OCI-LY1 (cell line): ENCODE measurements around the gene ALKBH1.
"Not testable (repeated sequence)": the region's sequence is repeated elsewhere in the genome, so short reads cannot be mapped to it uniquely, and the experiment has no call there.

Experiments used
- H2AFZ ChIP-seq: fragments of 200-600 bp; sonication (generic), shearing (Covaris generic); 2 replicates; pipeline ENCODE4 v1.6.0; 2014; ENCODE audit warnings: antibody characterized with exemption, mild to moderate bottlenecking, low read length
- H3F3A ChIP-seq: fragments of 200-600 bp; sonication (generic), shearing (Covaris generic); 2 replicates; pipeline ENCODE4 v1.6.0; 2014; ENCODE audit warnings: mild to moderate bottlenecking, antibody characterized with exemption, low read length, moderate library complexity; ENCODE audit not compliant: insufficient read depth
- H3K27ac ChIP-seq: fragments of 200-600 bp; sonication (generic); 2 replicates; pipeline ENCODE4 v1.5.1; 2014; ENCODE audit warnings: low read length, mixed run types, mild to moderate bottlenecking, low read depth; ENCODE audit not compliant: poor library complexity, severe bottlenecking
- H3K27me3 ChIP-seq: fragments of 200-600 bp; sonication (generic); 2 replicates; pipeline ENCODE4 v1.6.0; 2014; ENCODE audit warnings: antibody characterized with exemption, mild to moderate bottlenecking, low read length, moderate library complexity; ENCODE audit not compliant: insufficient read depth
- H3K36me3 ChIP-seq: fragments of 200-600 bp; sonication (generic); 2 replicates; pipeline ENCODE4 v1.6.1; 2014; ENCODE audit warnings: mild to moderate bottlenecking, antibody characterized with exemption, low read length, moderate library complexity, mixed read lengths; ENCODE audit not compliant: insufficient read depth
- H3K4me1 ChIP-seq: fragments of 200-600 bp; sonication (generic); 2 replicates; pipeline ENCODE4 v1.5.1; 2014; ENCODE audit warnings: mild to moderate bottlenecking, low read length, moderate library complexity; ENCODE audit not compliant: insufficient read depth, severe bottlenecking
- H3K4me2 ChIP-seq: fragments of 200-600 bp; sonication (generic), shearing (Covaris generic); 2 replicates; pipeline ENCODE4 v1.6.1; 2014; ENCODE audit warnings: low read length
- H3K4me3 ChIP-seq: fragments of 200-600 bp; sonication (generic); 2 replicates; pipeline ENCODE4 v1.5.1; 2014; ENCODE audit warnings: low read length, low read depth, mild to moderate bottlenecking, mixed read lengths; ENCODE audit not compliant: poor library complexity, severe bottlenecking
- H3K79me2 ChIP-seq: fragments of 200-600 bp; shearing (Covaris generic); 2 replicates; pipeline ENCODE4 v1.6.1; 2016; ENCODE audit warnings: mixed run types, low read length, mixed read lengths; ENCODE audit not compliant: insufficient read depth
- H3K9ac ChIP-seq: fragments of 200-600 bp; sonication (generic), shearing (Covaris generic); 2 replicates; pipeline ENCODE4 v1.6.1; 2014; ENCODE audit warnings: mild to moderate bottlenecking, low read length, mixed read lengths
- H3K9me2 ChIP-seq: fragments of 200-600 bp; sonication (generic), shearing (Covaris generic); 2 replicates; pipeline ENCODE4 v1.6.1; 2014; ENCODE audit warnings: low read depth, mild to moderate bottlenecking, low read length, mixed read lengths
- H3K9me3 ChIP-seq: fragments of 200-600 bp; shearing (Covaris generic); 2 replicates; pipeline ENCODE4 v1.6.1; 2014; ENCODE audit warnings: low read length, mixed read lengths
- H4K20me1 ChIP-seq: fragments of 200-600 bp; sonication (generic), shearing (Covaris generic); 2 replicates; pipeline ENCODE4 v1.6.0; 2016; ENCODE audit warnings: mild to moderate bottlenecking, low read length; ENCODE audit not compliant: insufficient read depth
- EZH2 ChIP-seq: fragments of 200-600 bp; sonication (generic), shearing (Covaris generic); IDR thresholded peaks from 2 replicates; pipeline ENCODE4 v1.8.0; 2017; ENCODE audit warnings: borderline replicate concordance, mixed run types, mild to moderate bottlenecking, antibody characterized with exemption, low read length, moderate library complexity, mixed read lengths
- TF ChIP-seq, protein P1 (sequence below): fragments of 200-600 bp; sonication (generic), shearing (Covaris generic); IDR thresholded peaks from 2 replicates; pipeline ENCODE4 v1.5.1; 2017; ENCODE audit warnings: mild to moderate bottlenecking, antibody characterized with exemption, low read length, moderate library complexity, mixed read lengths

ALKBH1 gene, protein sequence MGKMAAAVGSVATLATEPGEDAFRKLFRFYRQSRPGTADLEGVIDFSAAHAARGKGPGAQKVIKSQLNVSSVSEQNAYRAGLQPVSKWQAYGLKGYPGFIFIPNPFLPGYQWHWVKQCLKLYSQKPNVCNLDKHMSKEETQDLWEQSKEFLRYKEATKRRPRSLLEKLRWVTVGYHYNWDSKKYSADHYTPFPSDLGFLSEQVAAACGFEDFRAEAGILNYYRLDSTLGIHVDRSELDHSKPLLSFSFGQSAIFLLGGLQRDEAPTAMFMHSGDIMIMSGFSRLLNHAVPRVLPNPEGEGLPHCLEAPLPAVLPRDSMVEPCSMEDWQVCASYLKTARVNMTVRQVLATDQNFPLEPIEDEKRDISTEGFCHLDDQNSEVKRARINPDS

DNA sequence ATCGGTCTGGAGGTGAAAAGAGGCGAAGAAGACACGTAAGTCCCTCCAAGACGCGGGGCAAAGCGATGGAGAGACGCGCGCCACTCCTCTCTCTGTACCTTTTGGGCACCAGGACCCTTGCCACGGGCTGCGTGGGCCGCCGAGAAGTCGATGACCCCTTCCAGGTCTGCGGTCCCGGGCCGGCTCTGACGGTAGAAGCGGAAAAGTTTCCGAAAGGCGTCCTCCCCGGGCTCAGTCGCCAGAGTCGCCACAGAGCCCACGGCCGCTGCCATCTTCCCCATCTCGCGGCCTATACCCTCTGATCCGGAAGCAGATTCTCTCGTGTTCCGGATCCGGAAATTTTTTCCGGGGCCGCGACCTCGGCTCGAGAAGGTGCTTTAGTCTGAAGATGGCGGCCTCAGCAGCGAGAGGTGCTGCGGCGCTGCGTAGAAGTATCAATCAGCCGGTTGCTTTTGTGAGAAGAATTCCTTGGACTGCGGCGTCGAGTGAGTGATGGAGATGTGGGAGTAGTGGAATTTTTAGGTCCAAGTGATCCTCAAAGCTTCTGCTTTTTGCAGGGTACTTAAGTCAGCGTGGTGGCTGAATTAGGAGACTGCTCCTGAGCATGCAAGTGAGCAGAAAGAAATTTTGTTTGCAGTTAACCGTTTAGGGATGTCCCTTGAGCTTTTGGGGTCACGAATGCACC lies at the start of gene ALKBH1, which contains the start of gene SLIRP:
Gene ALKBH1 (minus strand): TSS at position 300 of the 685 bp plus-strand sequence. CDS start 19 bp downstream, at position 281.
Gene SLIRP (plus strand): TSS at position 380 of the 685 bp plus-strand sequence. CDS start 9 bp downstream, at position 389.
- peak within 1 kb of the TSS; percentile 95 for H3K9ac ChIP-seq
- no peak within 1 kb of the TSS for H3K27ac ChIP-seq
- no peaks in the 10 kb centered on the region for H4K20me1 ChIP-seq
- peaks cover 48% of the 10 kb centered on the region for H3K79me2 ChIP-seq
- H3K4me1 ChIP-seq = peaks cover 32% of the 10 kb centered on the region
- no peaks in the 10 kb centered on the region for H3K9me3 ChIP-seq
- no peaks in the 10 kb centered on the region for H3K27me3 ChIP-seq
- peak within 1 kb of the TSS; percentile 100 for H3K4me3 ChIP-seq
- no peaks in the 10 kb centered on the region for H3K9me2 ChIP-seq
- H2AFZ ChIP-seq = peak within 1 kb of the TSS; percentile 18; the same call in 1 of the 2 replicates
- peak within 1 kb of the TSS; percentile 75 for H3K4me2 ChIP-seq
- TF ChIP-seq, protein P1, sequence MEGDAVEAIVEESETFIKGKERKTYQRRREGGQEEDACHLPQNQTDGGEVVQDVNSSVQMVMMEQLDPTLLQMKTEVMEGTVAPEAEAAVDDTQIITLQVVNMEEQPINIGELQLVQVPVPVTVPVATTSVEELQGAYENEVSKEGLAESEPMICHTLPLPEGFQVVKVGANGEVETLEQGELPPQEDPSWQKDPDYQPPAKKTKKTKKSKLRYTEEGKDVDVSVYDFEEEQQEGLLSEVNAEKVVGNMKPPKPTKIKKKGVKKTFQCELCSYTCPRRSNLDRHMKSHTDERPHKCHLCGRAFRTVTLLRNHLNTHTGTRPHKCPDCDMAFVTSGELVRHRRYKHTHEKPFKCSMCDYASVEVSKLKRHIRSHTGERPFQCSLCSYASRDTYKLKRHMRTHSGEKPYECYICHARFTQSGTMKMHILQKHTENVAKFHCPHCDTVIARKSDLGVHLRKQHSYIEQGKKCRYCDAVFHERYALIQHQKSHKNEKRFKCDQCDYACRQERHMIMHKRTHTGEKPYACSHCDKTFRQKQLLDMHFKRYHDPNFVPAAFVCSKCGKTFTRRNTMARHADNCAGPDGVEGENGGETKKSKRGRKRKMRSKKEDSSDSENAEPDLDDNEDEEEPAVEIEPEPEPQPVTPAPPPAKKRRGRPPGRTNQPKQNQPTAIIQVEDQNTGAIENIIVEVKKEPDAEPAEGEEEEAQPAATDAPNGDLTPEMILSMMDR = peak; percentile 12; the same call in 1 of the 2 replicates
- no peak for TF ChIP-seq EZH2
- H3F3A ChIP-seq = no peaks in the 10 kb centered on the region
- H3K36me3 ChIP-seq = peaks cover 45% of the 10 kb centered on the region

- 0 out of 2 replicates have a peak, but pooled peaks cover 2% of the 10 kb centered on the region for H4K20me1 ChIP-seq
- H3K9ac ChIP-seq = no peak overlapping the region
- no peak overlapping the region for H3K4me2 ChIP-seq
- TF ChIP-seq, protein P1 = no peak
- no peak for TF ChIP-seq EZH2
- H3K4me1 ChIP-seq = peaks cover 7% of the 10 kb centered on the region
- no peaks in the 10 kb centered on the region for H3K9me3 ChIP-seq
- no peak overlapping the region for H3K4me3 ChIP-seq
- no peak overlapping the region for H3K27ac ChIP-seq
- H3K36me3 ChIP-seq = peaks cover 80% of the 10 kb centered on the region
- no peak overlapping the region for H2AFZ ChIP-seq
- no peaks in the 10 kb centered on the region for H3F3A ChIP-seq
- no peaks in the 10 kb centered on the region for H3K9me2 ChIP-seq
- H3K79me2 ChIP-seq = peaks cover 26% of the 10 kb centered on the region
- H3K27me3 ChIP-seq = no peaks in the 10 kb centered on the region
Measured at GRCh38 chr14:77752799-77753516, 45.1 kb upstream of the ALKBH1 start.

GRCh38 chr14:77752266-77752665 lies 44.4 kb upstream of the ALKBH1 start:
- Histone ChIP-seq H3K27ac (no peak overlapping the region), H3K9me3 (no peaks in the 10 kb centered on the region), H3K79me2 (peaks cover 20% of the 10 kb centered on the region), H3F3A (no peaks in the 10 kb centered on the region), H2AFZ (no peak overlapping the region), H3K9me2 (no peaks in the 10 kb centered on the region), H3K4me1 (peaks cover 2% of the 10 kb centered on the region), H3K36me3 (peaks cover 77% of the 10 kb centered on the region), H3K27me3 (no peaks in the 10 kb centered on the region), H4K20me1 (0 out of 2 replicates have a peak, but pooled peaks cover 2% of the 10 kb centered on the region), H3K4me3 (no peak overlapping the region), H3K4me2 (no peak overlapping the region), H3K9ac (no peak overlapping the region)
- TF ChIP-seq, protein P1 = no peak
- no peak for TF ChIP-seq EZH2

- H3K4me1 ChIP-seq, H3K9me2 ChIP-seq, H3K79me2 ChIP-seq, H3K27me3 ChIP-seq, H3K4me3 ChIP-seq, H3K9ac ChIP-seq, H3K9me3 ChIP-seq, H3F3A ChIP-seq, H3K27ac ChIP-seq, H2AFZ ChIP-seq, H4K20me1 ChIP-seq, H3K4me2 ChIP-seq: not testable (repeated sequence)
- peaks cover 74% of the 10 kb centered on the region for H3K36me3 ChIP-seq
Measured at GRCh38 chr14:77747425-77747824, 39.6 kb upstream of the ALKBH1 start.
